K562 (cell line): ENCODE results near the gene LRP2. TPM values are rescaled to one million over a fixed set of nuclear protein-coding genes. Genes with fewer than 3 reads are reported as not detected.
"Not testable (repeated sequence)": the region's sequence is repeated elsewhere in the genome, so short reads cannot be mapped to it uniquely, and the experiment has no call there.

Source experiments
- ATAC-seq: fragments of 200-7000 bp; cut with Tn5 transposase; 3 replicates; pipeline ENCODE4 v1.9.1; 2020; ENCODE audit warnings: moderate library complexity
- BruUV-seq: library from RNA; stranded (reverse); fragments of 400-500 nt; replicated peaks from 2 replicates; lab custom pipeline; 2021; lab: Mats Ljungman, UMichigan
- CTCF ChIA-PET: fragments of 300-600 bp; formaldehyde crosslinking; extraction: SDS; loops from one replicate; lab custom pipeline; 2021; ENCODE audit warnings: low intra/inter-chr PET ratio; lab: Yijun Ruan, JAX
- POLR2A ChIA-PET: fragments of 300-600, 350-650 bp; sonication (Branson Sonifier 250); formaldehyde crosslinking; extraction: SDS; loops from one replicate; lab custom pipeline; 2021; ENCODE audit warnings: antibody characterized with exemption, inconsistent platforms; lab: Yijun Ruan, JAX
- DNase-seq, 4 experiments: peaks; one replicate each; pipeline versions ENCODE4 v3.0.0 to v3.0.0-alpha.2; 2011 to 2018; ENCODE audit warnings: low spot score in 3 of 4, mixed read lengths in 3 of 4; ENCODE audit errors: extremely low read depth in 1 of 4
- FAIRE-seq: peaks from 2 replicates; lab custom pipeline; 2011; peaks lifted over from hg19 to GRCh38; lab: Jason Lieb, UNC
- H2AFZ ChIP-seq: 2 replicates; pipeline ENCODE4 v1.6.0; 2011; ENCODE audit warnings: low read depth, low read length, control low read depth, inconsistent platforms
- H3K27ac ChIP-seq: fragments of 200-600 bp; 3 replicates; pipeline ENCODE4 v1.8.0; 2011; ENCODE audit warnings: low read depth, mild to moderate bottlenecking, control low read depth, inconsistent platforms, low read length, moderate library complexity, mixed read lengths; ENCODE audit errors: extremely low read depth
- H3K27me3 ChIP-seq, 2 experiments: fragments of 300-600 bp in 1 of 2; 2 replicates in 1 of 2; 3 replicates in 1 of 2; pipeline versions ENCODE4 v1.6.0 to v1.8.0; 2011; ENCODE audit warnings: inconsistent platforms in 2 of 2, low read length in 2 of 2, mild to moderate bottlenecking in 1 of 2, mixed read lengths in 1 of 2, moderate library complexity in 1 of 2; ENCODE audit not compliant: control insufficient read depth in 2 of 2, insufficient read depth in 2 of 2
- H3K36me3 ChIP-seq: fragments of 300-600 bp; 3 replicates; pipeline ENCODE4 v1.8.0; 2011; ENCODE audit warnings: mild to moderate bottlenecking, low read length, inconsistent platforms; ENCODE audit not compliant: control insufficient read depth, insufficient read depth
- H3K4me1 ChIP-seq, 2 experiments: fragments of 200-600 bp in 1 of 2; replicated peaks in 1 of 2; 2 replicates in 1 of 2; 3 replicates in 1 of 2; pipeline versions ENCODE4 v1.5.1 to v1.8.0; 2011; ENCODE audit warnings: inconsistent platforms in 2 of 2, low read length in 2 of 2, mild to moderate bottlenecking in 1 of 2, mixed read lengths in 1 of 2, moderate library complexity in 1 of 2; ENCODE audit not compliant: control insufficient read depth in 2 of 2, insufficient read depth in 2 of 2
- H3K4me2 ChIP-seq: 2 replicates; pipeline ENCODE4 v1.6.1; 2011; ENCODE audit warnings: low read length, control low read depth, inconsistent platforms, mixed read lengths; ENCODE audit not compliant: insufficient read depth
- H3K4me3 ChIP-seq: fragments of 200-600 bp; sonication (generic), shearing (Covaris generic); 2 replicates; pipeline ENCODE4 v1.5.1; 2016; ENCODE audit warnings: control low read depth, inconsistent platforms
- H3K79me2 ChIP-seq: fragments of 200-600 bp; 3 replicates; pipeline ENCODE4 v1.8.0; 2011; ENCODE audit warnings: low read length, inconsistent platforms; ENCODE audit not compliant: control insufficient read depth, insufficient read depth
- H3K9ac ChIP-seq, 2 experiments: 2 replicates each; pipeline versions ENCODE4 v1.6.0 to v1.6.1; 2011; ENCODE audit warnings: low read depth in 2 of 2, low read length in 2 of 2, control low read depth in 1 of 2, inconsistent platforms in 1 of 2, mild to moderate bottlenecking in 1 of 2, mixed read lengths in 1 of 2; ENCODE audit not compliant: insufficient read depth in 1 of 2
- H3K9me1 ChIP-seq: one replicate; pipeline ENCODE4 v1.6.0; 2011; ENCODE audit warnings: inconsistent platforms, mild to moderate bottlenecking, low read length, moderate library complexity; ENCODE audit not compliant: control insufficient read depth, insufficient read depth
- H3K9me3 ChIP-seq: replicated peaks from 2 replicates; pipeline ENCODE4 v1.5.1; 2011; ENCODE audit warnings: low read depth, low read length, inconsistent platforms; ENCODE audit not compliant: control insufficient read depth, insufficient read depth
- H4K20me1 ChIP-seq: replicated peaks from 2 replicates; pipeline ENCODE4 v1.6.1; 2011; ENCODE audit warnings: low read length, inconsistent platforms, mixed read lengths; ENCODE audit not compliant: control insufficient read depth, insufficient read depth
- AFF1 ChIP-seq, 2 experiments: fragments of 450-650 bp; IDR thresholded peaks; 2 replicates each; pipeline ENCODE4 v1.6.1; 2018; ENCODE audit warnings: mild to moderate bottlenecking in 2 of 2, low read depth in 1 of 2; ENCODE audit not compliant: partially characterized antibody in 2 of 2
- DPF2 ChIP-seq: fragments of 450-650 bp; IDR thresholded peaks from 2 replicates; pipeline ENCODE4 v1.6.1; 2016
- ETV1 ChIP-seq: fragments of 450-650 bp; conservative IDR thresholded peaks from 2 replicates; pipeline ENCODE4 v1.6.1; 2016; ENCODE audit warnings: missing genetic modification characterization, control low read depth, low read depth, missing compliant biosample characterization
- FOXM1 ChIP-seq, 2 experiments: fragments of 450-650 bp in 1 of 2; sonication (generic) in 1 of 2; formaldehyde crosslinking in 1 of 2; IDR thresholded peaks; 2 replicates each; pipeline versions ENCODE4 v1.6.1 to v1.9.0; 2017 to 2022; ENCODE audit warnings: low read depth in 2 of 2, mild to moderate bottlenecking in 2 of 2, missing genetic modification reagents in 1 of 2, moderate library complexity in 1 of 2
- HLTF ChIP-seq: fragments of 450-650 bp; IDR thresholded peaks from 2 replicates; pipeline ENCODE4 v1.6.1; 2016
- KHSRP ChIP-seq: fragments of 450-650 bp; IDR thresholded peaks from 2 replicates; pipeline ENCODE4 v1.6.1; 2017
- SMARCA4 ChIP-seq: fragments of 450-650 bp; IDR thresholded peaks from 2 replicates; pipeline ENCODE4 v1.6.1; 2016
- TCF3 ChIP-seq: sonication (generic); formaldehyde crosslinking; IDR thresholded peaks from 2 replicates; pipeline ENCODE4 v1.4.0; 2020; ENCODE audit warnings: mild to moderate bottlenecking, missing genetic modification reagents
- ZBED1 ChIP-seq: IDR thresholded peaks from 2 replicates; pipeline ENCODE4 v1.6.1; 2014
- ZBTB26 ChIP-seq: fragments of 450-650 bp; formaldehyde crosslinking; IDR thresholded peaks from 2 replicates; pipeline ENCODE4 v1.4.0; 2022; ENCODE audit warnings: missing genetic modification characterization
- ZNF316 ChIP-seq: fragments of 450-650 bp; IDR thresholded peaks from 2 replicates; pipeline ENCODE4 v1.6.1; 2016
- WGBS: fragments of 100-300 bp; shearing (Covaris generic); methylation state at CpG from one replicate; pipeline ENCODE4 v1.1.6; 2016; ENCODE audit warnings: low coverage, mixed read lengths; ENCODE audit not compliant: insufficient coverage; ENCODE audit errors: missing lambda C conversion rate; 5-methylcytosine and 5-hydroxymethylcytosine counted together
- in situ Hi-C: fragments of 300-500 bp; cut with MboI; formaldehyde crosslinking; loops from 4 replicates; pipeline ENCODE4 v1.15.0; 2018; ENCODE audit warnings: inconsistent platforms, mixed read lengths
- intact Hi-C: fragments of 100-400 bp; cut with micrococcal nuclease; formaldehyde crosslinking; loops from 2 replicates; pipeline ENCODE4 v1.14.2; 2022
- polyA plus RNA-seq, 8 experiments: library from polyadenylated mRNA; depleted of rRNA in 4 of 8; stranded (reverse) in 5 of 8; unstranded in 3 of 8; fragments of >200 nt; fragmentation: Nextera tagmentation in 2 of 8; fragmentation: Illumina TruSeq in 1 of 8; extraction: Ambion mirVana in 2 of 8; extraction: Trizol in 1 of 8; gene quantifications; 2 replicates each; pipeline versions ENCODE4 v1.2.1 to v1.2.3, GENCODE V29; 2011 to 2014; ENCODE audit warnings: inconsistent platforms in 1 of 8, missing spikeins in 1 of 8
- total RNA-seq, 7 experiments: library from RNA; depleted of rRNA in 6 of 7; stranded (reverse); fragments of >200 nt in 6 of 7; fragmentation: Illumina TruSeq in 2 of 7; extraction: Trizol in 2 of 7; gene quantifications; 2 replicates each; pipeline versions ENCODE4 v1.2.1 to v1.2.3, GENCODE V29; 2011 to 2021; ENCODE audit warnings: low replicate concordance in 1 of 7

The LRP2 gene
- total and polyA plus RNA-seq, 9 of the 15 experiments (the other 6 are each of a cell fraction or from before 2014, with no cell fraction given), result 0.04 to 0.18 (median 0.11) TPM; not detected in 1

DNA sequence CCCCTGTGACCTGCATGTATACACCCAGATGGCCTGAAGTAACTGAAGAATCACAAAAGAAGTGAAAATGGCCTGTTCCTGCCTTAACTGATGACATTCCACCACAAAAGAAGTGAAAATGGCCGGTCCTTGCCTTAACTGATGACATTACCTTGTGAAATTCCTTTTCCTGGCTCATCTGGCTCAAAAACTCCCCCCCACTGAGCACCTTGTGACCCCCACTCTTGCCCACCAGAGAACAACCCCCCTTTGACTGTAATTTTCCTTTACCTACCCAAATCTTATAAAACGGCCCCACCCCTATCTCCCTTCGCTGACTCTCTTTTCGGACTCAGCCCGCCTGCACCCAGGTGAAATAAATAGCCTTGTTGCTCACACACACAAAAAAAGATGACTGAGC is 225.9 kb downstream of the LRP2 start:
- ATAC-seq, DNase-seq, CTCF ChIA-PET, in situ Hi-C loops, H3K27me3 ChIP-seq, H3K27ac ChIP-seq, H4K20me1 ChIP-seq, H3K9me1 ChIP-seq, H3K4me3 ChIP-seq, H3K36me3 ChIP-seq, H3K9me3 ChIP-seq, FAIRE-seq, H3K9ac ChIP-seq, BruUV-seq, H3K4me2 ChIP-seq, H3K79me2 ChIP-seq: not testable (repeated sequence)
- WGBS, result 100% methylated on average over 2 of the region's 5 CpGs
- Histone ChIP-seq H3K4me1 (peaks cover 5 to 27% of the 10 kb centered on the region in 2 experiments; a peak in 3 of 5 replicates), H2AFZ (peak overlapping the region; percentile 67)
- TF ChIP-seq ZNF316, result peak; percentile 26; the same call in 1 of the 2 replicates
- POLR2A ChIA-PET, result interaction anchor here (0.6 kb wide), 1 partner anchor 9 kb away, joined by 3 read pairs; no protein-coding TSS in a partner anchor
- intact Hi-C loops, result loop anchor here (10.0 kb wide), 2 partner anchors 362 to 792 kb away; no protein-coding TSS in a partner anchor

DNA sequence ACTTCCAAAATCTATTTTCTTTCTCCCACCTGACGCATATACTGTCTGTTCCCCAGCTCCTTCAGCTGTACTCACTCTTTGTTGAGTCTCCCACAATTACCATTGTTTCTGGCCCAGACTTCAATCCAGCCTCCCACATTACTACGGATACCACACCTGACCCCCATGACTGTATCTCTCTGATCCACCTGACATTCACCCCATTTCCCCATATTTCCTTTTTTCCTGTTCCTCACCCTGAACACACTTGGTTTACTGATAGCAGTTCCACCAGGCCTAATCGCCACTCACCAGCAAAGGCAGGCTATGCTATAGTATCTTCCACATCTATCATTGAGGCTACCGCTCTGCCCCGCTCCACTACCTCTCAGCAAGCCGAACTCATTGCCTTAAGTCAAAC is 228.1 kb downstream of the LRP2 start:
- Histone ChIP-seq H3K4me2 (peak overlapping the region; percentile 54; the same call in 1 of the 2 replicates), H3K4me1 (peaks cover 15 to 47% of the 10 kb centered on the region in 2 experiments), H3K27ac (peak overlapping the region; percentile 50; the same call in 2 of the 3 replicates), H2AFZ (peak overlapping the region; percentile 33; the same call in 1 of the 2 replicates)
- H3K36me3 ChIP-seq; BruUV-seq; in situ Hi-C loops; CTCF ChIA-PET; H3K9me3 ChIP-seq; H3K27me3 ChIP-seq; H3K4me3 ChIP-seq; H3K9me1 ChIP-seq; H3K9ac ChIP-seq; H4K20me1 ChIP-seq; ATAC-seq; H3K79me2 ChIP-seq; TF ChIP-seq FOXM1 (CRISPR knock-in tag; IDR thresholded peaks at IDR 0.05; ENCODE audit: low read depth): not testable (repeated sequence)
- peak; percentile 19 for FAIRE-seq
- intact Hi-C loops, result loop anchor here (5.0 to 10.0 kb wide), 3 partner anchors 88 to 789 kb away; no protein-coding TSS in a partner anchor
- POLR2A ChIA-PET, result interaction anchor here (0.9 kb wide), 1 partner anchor 24 kb away, joined by 4 read pairs; no protein-coding TSS in a partner anchor
- peak in 1 of 4 experiments; percentile 76 for DNase-seq
- 6% methylated on average over 6 of the region's 6 CpGs for WGBS
- peak; percentile 76 for TF ChIP-seq HLTF
- TF ChIP-seq KHSRP, result peak; percentile 71
- 0 out of 2 replicates have a peak, but pooled peaks have one; percentile 37 for TF ChIP-seq ZBED1
- TF ChIP-seq TCF3 (CRISPR knock-in tag), result peak; percentile 98
- TF ChIP-seq SMARCA4, result peak; percentile 95
- TF ChIP-seq AFF1 (IDR thresholded peaks at IDR 0.05; ENCODE audit: low read depth in 1 of 2, partially characterized antibody in 2 of 2), result peak in 1 of 2 experiments; percentile 65
- peak; percentile 82 for TF ChIP-seq FOXM1 (IDR thresholded peaks at IDR 0.05; ENCODE audit: low read depth)
- TF ChIP-seq DPF2, result peak; percentile 97
- 0 out of 2 replicates have a peak, but pooled peaks have one; percentile 20 for TF ChIP-seq ZBTB26
- TF ChIP-seq ETV1, result 0 out of 2 replicates have a peak, but pooled peaks have one; percentile 20
